ENCODE measurements around the gene GBE1.

Gene GBE1

DNA sequence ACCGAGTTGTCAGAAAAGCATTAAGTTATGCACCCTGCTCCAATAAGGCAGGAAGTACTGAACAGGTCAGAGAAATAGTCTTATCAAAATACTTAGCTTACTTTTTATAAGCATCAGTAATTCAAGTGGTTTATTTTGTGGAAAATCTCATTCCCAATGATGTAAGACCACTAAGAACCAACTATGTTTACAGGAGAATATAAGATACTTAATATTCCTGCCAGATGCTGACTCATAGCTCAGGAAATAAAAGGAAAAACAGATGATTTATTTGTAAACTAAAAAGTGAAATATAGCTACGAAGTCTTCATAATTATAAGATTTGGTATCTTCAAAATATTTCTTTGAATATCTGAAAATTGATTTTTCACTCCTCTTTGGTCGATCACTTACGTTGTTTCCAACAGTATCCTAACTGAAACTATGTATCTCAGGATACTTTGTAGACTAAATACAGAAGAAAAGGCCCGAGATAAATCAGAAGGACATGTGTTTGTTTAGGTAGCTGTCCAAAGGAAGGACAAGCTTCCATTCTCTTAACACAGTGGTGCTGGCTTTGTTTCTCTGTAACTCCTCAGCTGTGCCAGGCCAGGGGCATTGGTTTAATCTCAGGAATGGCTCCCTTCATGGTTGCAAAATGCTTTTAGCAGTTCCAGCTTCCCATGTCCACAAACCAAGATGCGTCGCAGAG lies 295.8 kb downstream of the GBE1 start:
- no peak overlapping the region for H3K4me3 ChIP-seq (replicated peaks in 1 of 2; ENCODE audit: low read depth in 2 of 2, low read length in 2 of 2)
- TF ChIP-seq, protein P1, sequence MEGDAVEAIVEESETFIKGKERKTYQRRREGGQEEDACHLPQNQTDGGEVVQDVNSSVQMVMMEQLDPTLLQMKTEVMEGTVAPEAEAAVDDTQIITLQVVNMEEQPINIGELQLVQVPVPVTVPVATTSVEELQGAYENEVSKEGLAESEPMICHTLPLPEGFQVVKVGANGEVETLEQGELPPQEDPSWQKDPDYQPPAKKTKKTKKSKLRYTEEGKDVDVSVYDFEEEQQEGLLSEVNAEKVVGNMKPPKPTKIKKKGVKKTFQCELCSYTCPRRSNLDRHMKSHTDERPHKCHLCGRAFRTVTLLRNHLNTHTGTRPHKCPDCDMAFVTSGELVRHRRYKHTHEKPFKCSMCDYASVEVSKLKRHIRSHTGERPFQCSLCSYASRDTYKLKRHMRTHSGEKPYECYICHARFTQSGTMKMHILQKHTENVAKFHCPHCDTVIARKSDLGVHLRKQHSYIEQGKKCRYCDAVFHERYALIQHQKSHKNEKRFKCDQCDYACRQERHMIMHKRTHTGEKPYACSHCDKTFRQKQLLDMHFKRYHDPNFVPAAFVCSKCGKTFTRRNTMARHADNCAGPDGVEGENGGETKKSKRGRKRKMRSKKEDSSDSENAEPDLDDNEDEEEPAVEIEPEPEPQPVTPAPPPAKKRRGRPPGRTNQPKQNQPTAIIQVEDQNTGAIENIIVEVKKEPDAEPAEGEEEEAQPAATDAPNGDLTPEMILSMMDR (IDR thresholded peaks at IDR 0.05; ENCODE audit: low read depth, low read length): no peak
- peak in 1 of 2 donors; percentile 57 for DNase-seq (ENCODE audit: low read depth in 2 of 2)

DNA sequence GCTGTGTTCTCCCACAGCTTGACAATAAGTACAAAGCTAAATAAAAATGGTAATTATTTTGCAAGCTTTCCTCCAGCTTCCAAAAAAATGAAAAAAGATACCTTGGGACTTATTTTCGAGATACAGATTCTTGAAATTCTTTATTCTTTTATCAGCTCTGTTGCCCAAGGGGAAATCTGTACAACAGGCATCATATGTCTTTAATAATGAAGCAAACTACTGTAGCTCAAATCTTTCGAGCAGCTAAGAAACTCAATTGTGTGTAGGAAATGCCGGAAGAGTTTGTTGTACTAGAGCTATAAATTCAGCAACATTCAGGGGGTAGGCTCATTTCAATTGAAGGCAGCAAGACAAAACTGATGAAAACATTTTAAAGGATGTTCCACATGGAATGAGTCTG lies 297.7 kb downstream of the GBE1 start:
- no peak for DNase-seq (ENCODE audit: low read depth in 2 of 2)
- H3K4me3 ChIP-seq (replicated peaks in 1 of 2; ENCODE audit: low read depth in 2 of 2, low read length in 2 of 2): no peak overlapping the region
- TF ChIP-seq, protein P1 (IDR thresholded peaks at IDR 0.05; ENCODE audit: low read depth, low read length): no peak

- TF ChIP-seq, protein P1 (IDR thresholded peaks at IDR 0.05; ENCODE audit: low read depth, low read length): no peak
- DNase-seq (ENCODE audit: low read depth in 2 of 2): no peak
Observed at GRCh38 chr3:81462921-81463320, 298.5 kb downstream of the GBE1 start.

GRCh38 chr3:81459733-81460132 lies 301.7 kb downstream of the GBE1 start:
- TF ChIP-seq, protein P1 (IDR thresholded peaks at IDR 0.05; ENCODE audit: low read depth, low read length): no peak
- no peak for DNase-seq (ENCODE audit: low read depth in 2 of 2)

More at GRCh38 chr3:81462921-81463320, 298.5 kb downstream of the GBE1 start:
- H3K4me3 ChIP-seq (replicated peaks in 1 of 2; ENCODE audit: low read depth in 2 of 2, low read length in 2 of 2): no peak overlapping the region

GRCh38 chr3:81452418-81452817 lies 309.0 kb downstream of the GBE1 start:
- no peak overlapping the region for H3K4me3 ChIP-seq (replicated peaks in 1 of 2; ENCODE audit: low read depth in 2 of 2, low read length in 2 of 2)
- TF ChIP-seq, protein P1 (IDR thresholded peaks at IDR 0.05; ENCODE audit: low read depth, low read length): no peak
- DNase-seq (ENCODE audit: low read depth in 2 of 2): peak in 1 of 2 donors; percentile 35

More at GRCh38 chr3:81459733-81460132, 301.7 kb downstream of the GBE1 start:
- no peak overlapping the region for H3K4me3 ChIP-seq (replicated peaks in 1 of 2; ENCODE audit: low read depth in 2 of 2, low read length in 2 of 2)

- H3K4me3 ChIP-seq (replicated peaks in 1 of 2; ENCODE audit: low read depth in 2 of 2, low read length in 2 of 2): no peak overlapping the region
- DNase-seq (ENCODE audit: low read depth in 2 of 2): peak; percentile 59 to 75
- TF ChIP-seq, protein P1 (IDR thresholded peaks at IDR 0.05; ENCODE audit: low read depth, low read length): no peak
Observed at GRCh38 chr3:81451611-81452010, 309.8 kb downstream of the GBE1 start.

- no peak for DNase-seq (ENCODE audit: low read depth in 2 of 2)
- TF ChIP-seq, protein P1 (IDR thresholded peaks at IDR 0.05; ENCODE audit: low read depth, low read length): no peak
- H3K4me3 ChIP-seq (replicated peaks in 1 of 2; ENCODE audit: low read depth in 2 of 2, low read length in 2 of 2): no peak overlapping the region
Observed at GRCh38 chr3:81451140-81451539, 310.3 kb downstream of the GBE1 start.
